GM12865 (cell line): ENCODE data around the gene CCNT2.
"Not testable (repeated sequence)": the region's sequence is repeated elsewhere in the genome, so short reads cannot be mapped to it uniquely, and the experiment has no call there.

Source experiments
- DNase-seq: peaks from one replicate; pipeline ENCODE4 v3.0.0; 2010; ENCODE audit warnings: low read depth
- H3K4me3 ChIP-seq: 2 replicates; pipeline ENCODE4 v1.5.1; 2011; ENCODE audit warnings: mild to moderate bottlenecking, low read depth, low read length, control low read depth
- TF ChIP-seq, protein P1 (sequence below): IDR thresholded peaks from 2 replicates; pipeline ENCODE4 v1.5.1; 2011; ENCODE audit warnings: low read length, control low read depth, low read depth, inconsistent platforms; ENCODE audit not compliant: insufficient read depth; ENCODE audit errors: missing control alignments

CCNT2 gene

DNA sequence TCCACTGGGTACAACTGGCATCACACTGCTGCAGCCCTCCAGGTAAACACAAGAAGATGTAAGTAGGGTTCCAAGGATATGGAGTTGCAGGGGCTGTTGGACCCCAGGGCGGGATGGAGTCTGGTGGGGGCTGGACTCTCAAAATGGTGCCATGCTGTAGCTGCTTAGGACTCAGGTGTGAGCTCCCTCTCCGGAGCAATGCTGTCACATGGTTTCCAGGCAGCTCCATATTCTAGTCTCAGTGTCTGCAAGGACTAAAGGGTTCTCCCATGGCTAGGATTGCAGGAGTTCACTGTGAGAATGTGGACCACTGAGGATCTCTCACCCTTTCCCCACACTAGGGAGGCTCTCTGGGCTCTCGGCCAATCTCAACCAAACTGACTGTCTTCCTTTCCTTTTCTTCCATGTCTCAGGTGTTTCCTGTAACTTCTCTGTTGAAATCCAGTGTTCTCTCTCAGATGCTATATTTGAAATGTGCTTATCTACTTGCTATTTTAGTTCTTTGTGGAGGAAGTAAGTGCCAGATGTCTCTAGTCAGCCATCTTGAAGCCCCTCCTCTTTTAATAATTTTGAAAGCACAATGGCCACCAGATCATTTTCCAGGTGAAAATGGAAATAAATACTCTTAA is 57.6 kb downstream of the CCNT2 start:
- DNase-seq: no peak
- H3K4me3 ChIP-seq: no peak overlapping the region
- TF ChIP-seq, protein P1, sequence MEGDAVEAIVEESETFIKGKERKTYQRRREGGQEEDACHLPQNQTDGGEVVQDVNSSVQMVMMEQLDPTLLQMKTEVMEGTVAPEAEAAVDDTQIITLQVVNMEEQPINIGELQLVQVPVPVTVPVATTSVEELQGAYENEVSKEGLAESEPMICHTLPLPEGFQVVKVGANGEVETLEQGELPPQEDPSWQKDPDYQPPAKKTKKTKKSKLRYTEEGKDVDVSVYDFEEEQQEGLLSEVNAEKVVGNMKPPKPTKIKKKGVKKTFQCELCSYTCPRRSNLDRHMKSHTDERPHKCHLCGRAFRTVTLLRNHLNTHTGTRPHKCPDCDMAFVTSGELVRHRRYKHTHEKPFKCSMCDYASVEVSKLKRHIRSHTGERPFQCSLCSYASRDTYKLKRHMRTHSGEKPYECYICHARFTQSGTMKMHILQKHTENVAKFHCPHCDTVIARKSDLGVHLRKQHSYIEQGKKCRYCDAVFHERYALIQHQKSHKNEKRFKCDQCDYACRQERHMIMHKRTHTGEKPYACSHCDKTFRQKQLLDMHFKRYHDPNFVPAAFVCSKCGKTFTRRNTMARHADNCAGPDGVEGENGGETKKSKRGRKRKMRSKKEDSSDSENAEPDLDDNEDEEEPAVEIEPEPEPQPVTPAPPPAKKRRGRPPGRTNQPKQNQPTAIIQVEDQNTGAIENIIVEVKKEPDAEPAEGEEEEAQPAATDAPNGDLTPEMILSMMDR: no peak

DNA sequence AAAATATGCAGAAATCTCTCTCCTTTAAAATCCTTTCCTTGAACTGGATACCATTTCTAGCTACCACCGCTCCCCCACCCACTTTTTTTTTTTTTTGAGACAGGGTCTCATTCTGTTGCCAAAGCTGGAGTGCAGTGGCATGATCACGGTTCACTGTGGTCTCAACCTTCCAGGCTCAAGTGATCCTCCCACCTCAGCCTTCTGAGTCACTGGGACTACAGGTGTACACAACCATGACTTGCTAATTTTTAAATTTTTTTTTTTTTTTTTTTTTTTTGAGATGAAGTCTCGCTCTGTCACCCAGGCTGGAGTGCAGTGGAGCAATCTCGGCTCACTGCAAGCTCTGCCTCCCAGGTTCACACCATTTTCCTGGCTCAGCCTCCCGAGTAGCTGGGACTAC is 58.5 kb downstream of the CCNT2 start:
- not testable (repeated sequence) for DNase-seq, H3K4me3 ChIP-seq

DNA sequence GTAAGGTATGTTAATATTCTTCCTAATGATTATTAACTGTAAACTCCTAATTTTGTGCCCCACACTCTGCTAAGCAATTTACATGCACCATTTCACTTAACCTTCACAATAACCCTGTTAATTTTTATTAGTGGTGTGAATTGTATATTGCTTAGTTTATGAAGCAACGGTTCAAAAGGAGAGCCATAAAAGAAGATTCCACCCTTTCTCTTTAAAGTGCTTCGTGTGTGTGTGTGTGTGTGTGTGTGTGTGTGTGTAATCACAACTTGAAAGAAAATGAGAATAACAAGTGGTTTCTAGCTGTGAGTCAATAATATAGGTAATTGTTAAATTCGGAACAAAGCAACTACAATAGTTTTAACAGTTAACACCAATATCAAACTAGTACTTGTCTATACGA is 60.6 kb downstream of the CCNT2 start:
- TF ChIP-seq, protein P1: no peak
- DNase-seq: no peak
- no peak overlapping the region for H3K4me3 ChIP-seq

DNA sequence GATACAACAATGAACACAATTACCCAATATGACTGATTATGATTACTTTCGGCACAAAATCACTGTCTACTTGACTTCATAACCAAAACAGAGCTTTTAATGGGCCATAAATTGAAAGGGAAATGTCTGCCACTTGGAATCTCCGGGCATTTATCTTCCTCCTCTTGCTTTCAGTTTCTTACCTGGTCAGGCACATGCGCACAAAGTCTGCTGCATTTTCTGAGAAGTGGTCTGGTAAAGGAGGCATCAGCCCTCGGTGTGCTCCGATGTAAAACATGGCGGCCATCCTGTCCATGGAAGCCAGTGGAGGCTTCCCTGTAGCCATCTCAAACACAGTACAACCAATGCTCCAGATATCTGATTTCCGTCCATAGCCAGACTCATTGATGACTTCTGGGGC is 62.0 kb downstream of the CCNT2 start:
- TF ChIP-seq, protein P1: no peak
- no peak overlapping the region for H3K4me3 ChIP-seq
- no peak for DNase-seq

DNA sequence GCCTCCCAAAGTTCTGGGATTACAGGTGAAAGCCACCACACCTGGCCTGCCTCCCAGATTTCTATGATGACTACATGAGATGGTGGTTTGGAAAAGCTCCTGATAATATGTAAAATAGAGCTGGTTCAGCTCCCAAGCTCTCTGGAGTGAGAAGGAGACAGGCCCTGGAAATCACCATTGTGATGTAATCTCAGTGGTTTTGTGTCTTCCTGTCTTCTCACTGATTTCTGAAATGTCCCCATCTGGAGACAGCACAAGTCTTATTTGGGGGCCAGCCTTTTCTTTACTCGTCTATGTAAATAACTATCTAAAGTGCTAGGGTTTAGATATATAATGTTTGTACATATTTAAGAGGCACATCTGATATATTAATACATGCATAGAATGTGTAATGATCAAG is 64.0 kb downstream of the CCNT2 start:
- no peak overlapping the region for H3K4me3 ChIP-seq
- DNase-seq: peak; percentile 37
- TF ChIP-seq, protein P1: no peak

DNA sequence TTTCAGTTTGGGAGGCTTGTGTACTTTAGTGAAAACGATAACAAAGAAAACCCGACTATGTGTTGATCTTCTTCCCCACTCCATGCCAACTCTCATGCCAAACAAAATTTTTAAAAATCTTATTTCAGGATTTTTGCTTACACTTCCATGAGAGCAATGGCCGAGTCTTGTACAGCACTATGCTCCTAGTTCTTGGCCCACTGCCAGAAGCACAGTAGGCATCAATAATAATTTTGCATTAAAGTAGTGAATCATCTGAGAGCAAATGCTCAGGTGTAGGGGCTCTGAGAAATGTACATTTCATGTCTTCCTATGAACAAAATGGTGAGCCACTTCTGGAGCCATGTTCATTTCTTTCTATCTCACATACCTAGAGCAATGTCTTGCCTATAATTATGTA is 66.4 kb downstream of the CCNT2 start:
- no peak for DNase-seq
- TF ChIP-seq, protein P1: no peak

DNA sequence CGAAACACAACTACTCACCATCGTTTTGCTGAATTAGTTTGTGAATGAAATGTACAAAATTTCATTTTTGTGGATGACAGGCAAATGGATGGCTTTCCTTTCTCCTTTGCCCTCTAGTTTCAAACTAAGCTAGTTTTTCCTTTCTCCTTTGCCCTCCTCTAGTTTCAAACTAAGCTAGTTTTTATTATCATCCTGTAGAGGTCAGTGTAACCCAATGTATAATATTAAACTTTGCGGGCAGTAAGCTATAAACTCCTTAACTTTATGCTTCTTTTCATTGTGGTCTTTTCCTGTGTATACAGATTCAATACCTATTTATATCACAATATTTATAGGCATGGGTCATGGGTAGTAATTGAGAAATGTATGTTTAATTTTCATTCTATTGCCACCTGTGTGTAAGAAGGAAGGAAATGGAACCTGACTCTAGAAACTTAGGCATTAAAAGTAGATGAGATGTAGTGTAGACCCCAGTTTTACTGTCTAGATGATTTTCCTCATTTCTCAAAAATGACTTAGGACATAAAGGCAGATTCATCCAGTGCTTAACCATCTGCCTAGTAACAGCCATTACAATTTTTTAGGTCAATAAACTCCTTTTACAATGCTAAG is 70.5 kb downstream of the CCNT2 start:
- H3K4me3 ChIP-seq: no peak overlapping the region
- TF ChIP-seq, protein P1: peak; percentile 8
- DNase-seq: peak; percentile 9

More for the DNA sequence above, 66.4 kb downstream of the CCNT2 start:
- no peak overlapping the region for H3K4me3 ChIP-seq
